GM03348 (cell line): Measurements from ENCODE around the gene TNS3.

Experiments
- DNase-seq: peaks from one replicate; pipeline ENCODE4 v3.0.0; 2012; ENCODE audit warnings: low spot score

Gene TNS3

DNA sequence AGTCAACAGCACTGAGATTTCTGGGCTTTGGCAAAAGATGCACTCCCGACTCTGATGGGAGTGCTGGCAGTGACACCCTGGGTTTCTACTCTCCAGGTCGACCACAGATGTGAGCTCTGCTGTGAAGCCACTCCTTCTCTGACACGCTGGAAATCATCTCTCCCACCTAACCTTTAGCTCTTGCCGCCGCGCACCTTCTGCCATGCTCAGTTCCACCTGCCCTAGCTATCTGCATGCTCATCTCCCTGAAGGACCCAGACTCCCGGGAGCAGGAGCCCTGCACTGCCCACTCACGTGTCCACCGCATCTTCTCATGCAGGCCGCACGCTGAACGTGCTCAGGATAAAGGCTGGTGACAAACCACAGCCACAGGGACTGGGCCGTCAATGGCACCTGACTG lies 174.8 kb downstream of the TNS3 start:
- DNase-seq = no peak

DNA sequence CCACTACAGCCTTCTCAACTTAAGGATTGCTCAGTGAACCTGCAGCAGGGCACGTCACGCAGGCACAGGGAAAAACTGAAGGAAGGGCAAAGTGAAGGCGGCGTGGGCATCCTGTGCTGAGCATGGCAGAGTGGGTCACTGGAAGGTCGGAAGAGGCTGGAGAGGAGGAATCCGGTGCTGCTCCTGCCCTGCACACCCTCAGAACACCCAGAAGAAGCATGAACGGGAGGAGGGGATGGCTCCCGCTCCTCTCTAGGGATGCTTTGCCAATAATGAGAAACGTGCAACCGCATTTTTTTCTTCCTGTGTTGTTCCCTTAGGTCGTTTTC lies 175.1 kb downstream of the TNS3 start:
- no peak for DNase-seq

DNA sequence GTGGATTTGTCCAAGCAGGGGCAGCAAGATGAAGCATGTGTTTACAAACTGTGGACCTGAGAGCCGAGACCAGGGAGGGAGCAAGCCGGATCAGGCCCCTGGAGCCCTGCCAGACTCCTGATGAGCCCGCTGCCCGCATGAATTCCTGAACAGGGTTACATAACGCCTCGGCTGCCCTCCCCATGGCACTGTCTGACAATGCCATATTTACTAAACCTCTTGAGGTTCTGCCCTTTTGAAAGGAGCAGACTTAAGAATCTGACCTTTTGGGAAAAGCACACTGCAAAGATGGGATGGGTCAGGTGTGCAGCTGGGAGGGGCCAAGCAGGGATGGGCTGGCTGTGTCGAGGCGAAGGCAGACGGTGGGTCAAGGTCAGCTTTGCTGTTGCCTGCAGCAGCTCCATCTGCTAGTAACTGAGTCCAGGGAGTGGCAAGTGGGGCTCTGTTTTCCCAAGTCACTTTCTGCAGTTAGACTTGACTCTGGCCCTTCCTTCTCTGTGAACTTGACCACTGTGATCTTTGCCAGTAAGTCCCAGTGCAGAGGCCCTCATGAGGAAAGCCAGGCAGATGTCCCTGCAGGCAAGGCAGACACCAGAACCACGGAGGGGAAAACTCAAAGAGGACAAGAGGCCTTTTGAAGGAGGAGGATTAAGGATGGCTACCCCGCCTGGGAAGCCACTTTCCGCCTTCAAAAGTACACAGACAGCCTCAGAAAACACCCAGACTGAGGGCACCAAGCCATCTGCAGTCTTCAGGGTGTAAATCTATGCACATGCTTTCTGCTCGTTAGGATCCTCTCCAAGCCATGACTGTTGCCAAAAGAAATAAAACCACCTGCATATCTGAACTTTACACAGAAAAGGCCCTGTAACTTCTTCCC lies 175.8 kb downstream of the TNS3 start:
- DNase-seq = peak; percentile 63

DNA sequence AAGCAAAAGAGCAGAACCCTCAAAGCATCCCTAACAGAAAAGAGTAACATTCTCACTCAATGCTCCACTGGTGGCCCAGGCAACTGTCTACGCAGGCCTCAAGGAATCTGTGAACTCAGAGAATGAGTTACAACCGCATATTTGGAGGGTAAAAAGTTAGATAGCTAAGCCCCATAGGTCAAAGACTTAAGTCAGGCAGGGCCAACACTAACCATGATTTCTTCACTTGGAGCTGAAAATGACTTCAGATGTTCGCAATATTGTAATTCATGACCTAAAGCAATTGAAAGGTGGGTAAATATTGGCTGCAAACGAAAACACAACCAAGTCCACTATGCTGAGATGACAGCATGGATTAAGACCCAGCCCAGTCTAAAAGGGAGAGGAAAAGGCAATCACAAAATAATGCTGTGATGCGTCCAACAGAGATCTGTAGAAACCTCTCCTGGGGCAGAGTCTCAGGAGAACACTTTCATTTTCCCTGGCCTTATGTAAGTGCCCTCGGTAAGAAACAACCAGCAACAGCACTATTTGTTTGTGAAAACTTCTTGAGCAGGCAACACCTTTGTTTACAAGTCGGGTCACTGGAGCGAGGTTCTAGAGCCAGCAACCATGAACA lies 176.5 kb downstream of the TNS3 start:
- no peak for DNase-seq

DNA sequence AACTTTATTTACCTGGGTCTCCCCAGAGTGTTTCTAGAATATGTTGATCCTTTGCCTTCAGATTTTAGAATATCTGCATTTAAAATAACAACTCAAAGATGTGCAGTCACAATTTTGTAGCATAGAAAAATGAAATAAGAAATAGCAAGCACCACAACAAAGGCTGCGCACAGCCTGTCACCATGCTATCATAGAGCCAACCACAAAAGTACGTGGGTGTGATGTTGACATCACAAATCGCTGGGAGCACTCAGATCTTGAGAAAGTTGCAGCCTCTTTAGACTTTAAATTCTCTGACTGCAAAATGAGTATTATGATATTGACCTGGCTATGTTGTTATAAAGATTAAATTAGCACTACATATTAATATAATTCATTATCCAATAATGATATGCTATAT lies 177.9 kb downstream of the TNS3 start:
- DNase-seq = no peak

DNA sequence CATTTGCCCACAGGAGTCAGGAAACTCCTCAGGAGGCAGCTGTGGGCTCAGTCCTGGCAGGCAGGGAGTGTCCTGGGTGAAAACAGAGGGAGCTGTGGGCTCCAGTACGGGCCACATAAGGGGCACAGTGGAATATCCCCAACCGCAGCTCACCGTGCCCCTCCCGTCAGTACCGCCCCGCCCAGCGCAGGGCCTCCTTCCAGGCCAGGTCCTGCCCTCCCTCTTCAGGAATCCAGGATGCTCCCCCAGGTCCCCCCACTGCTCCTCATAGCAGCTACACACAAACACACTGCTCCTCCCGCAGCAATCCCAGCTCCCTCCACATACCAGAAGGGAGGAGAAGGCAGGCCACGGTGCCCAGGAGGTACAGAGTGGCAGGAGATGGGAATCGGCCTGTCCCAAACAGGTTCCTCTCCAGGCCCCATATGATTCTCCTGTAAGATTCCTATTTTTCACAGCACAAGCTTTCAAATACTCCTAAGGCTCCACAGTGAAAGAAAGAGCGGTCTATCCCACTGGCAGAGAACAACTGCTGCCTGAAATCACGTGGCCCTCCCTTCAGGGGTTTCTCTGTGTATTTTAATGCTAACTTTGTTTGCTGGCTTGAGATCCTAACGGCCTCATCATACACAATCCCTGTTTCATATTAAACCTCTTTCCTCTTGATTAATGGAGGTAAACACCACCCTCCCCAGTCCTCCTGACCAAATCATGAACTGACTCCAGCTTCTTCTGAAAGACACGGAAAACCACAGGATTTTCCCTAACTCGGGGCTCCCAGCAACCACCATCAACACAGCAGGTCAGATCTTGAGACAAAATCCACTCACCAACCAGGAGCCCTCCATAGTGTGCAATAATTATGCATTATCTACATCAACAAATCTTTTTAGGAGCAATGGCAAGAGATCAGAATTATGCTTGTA lies 178.7 kb downstream of the TNS3 start:
- DNase-seq = no peak

DNA sequence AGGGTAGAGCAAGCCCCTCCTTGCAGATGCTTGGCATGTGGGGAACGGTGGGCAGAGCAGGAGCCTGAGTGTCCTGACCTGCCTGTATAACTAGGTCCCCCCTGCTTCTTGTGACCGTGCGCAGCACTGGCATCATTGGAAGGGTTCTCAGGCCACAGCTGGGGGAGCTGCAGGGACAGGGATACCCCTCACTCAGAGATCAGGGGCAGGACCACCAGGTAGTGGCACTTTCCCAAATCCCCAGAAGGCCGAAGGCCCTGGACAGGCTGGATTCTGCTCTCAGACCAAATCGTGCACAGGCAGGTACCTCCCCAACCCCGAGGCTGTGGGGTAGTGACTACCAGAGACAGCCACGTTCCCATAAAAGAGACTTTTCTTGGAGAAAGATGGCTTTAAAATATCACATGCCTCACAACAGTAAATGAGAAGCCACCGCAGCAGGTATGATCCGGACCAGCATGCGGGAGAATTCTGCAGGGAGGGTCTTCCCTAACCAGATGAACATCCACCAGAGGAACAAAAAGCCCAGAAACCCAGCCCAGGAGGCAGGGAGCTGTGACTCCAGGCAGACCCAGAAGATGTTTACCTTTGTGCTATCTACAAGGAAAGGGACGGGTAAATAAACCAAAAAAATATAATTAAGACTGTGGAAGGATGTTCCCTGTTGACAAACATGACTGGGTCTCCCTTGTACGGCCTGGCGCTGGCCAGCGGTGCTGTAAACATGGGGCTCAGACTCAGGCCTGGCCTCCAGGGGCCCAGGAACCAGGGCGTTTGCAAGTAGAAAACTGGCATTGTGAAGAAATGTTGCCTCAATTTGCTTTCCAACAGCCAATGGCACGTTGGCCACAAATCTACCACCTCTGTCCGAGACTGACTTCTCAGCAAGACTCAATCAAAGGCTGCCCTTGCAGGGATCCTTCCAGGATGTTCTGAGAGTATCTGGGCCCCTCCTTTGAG lies 180.0 kb downstream of the TNS3 start:
- DNase-seq = no peak

DNA sequence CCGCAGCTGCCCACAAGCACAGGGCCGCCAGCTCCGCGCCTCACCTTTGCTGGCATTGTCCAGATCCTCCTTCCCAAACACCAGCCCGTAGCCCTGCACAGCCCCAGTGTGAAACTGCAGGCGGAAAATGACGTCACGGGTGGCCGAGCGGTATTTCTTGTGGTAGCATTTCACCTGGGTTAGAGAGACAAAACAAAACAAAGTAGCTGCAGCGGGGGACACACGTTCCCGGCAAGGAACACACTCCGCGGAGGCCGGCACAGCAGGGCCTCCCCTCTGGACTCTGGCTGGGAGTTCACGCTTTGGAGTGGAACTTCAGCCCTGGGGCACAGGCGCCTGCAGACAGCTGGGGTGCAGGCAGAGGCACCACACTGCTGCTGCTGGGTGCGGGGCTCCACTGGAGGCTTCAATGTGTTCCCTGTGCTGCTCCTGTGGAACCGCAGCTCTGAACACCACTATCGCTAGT lies 181.1 kb downstream of the TNS3 start:
- no peak for DNase-seq

DNA sequence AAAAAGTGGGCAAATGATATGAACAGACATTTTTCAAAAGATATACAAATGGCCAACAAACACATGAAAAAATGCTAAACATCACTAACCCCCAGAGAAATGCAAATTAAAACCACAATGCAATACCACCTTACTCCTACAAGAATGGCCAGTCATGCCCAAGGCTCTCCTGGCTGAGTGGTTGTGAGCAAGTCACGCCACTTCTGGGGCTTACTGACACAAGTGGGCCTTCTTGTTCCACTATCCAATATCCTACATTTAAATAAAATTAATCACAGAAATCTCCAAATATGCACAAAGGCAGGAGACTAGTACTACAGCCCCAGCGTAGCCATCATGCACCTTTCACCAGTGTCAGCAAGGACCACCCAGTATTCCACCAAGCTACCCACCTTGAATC lies 181.9 kb downstream of the TNS3 start:
- no peak for DNase-seq

DNA sequence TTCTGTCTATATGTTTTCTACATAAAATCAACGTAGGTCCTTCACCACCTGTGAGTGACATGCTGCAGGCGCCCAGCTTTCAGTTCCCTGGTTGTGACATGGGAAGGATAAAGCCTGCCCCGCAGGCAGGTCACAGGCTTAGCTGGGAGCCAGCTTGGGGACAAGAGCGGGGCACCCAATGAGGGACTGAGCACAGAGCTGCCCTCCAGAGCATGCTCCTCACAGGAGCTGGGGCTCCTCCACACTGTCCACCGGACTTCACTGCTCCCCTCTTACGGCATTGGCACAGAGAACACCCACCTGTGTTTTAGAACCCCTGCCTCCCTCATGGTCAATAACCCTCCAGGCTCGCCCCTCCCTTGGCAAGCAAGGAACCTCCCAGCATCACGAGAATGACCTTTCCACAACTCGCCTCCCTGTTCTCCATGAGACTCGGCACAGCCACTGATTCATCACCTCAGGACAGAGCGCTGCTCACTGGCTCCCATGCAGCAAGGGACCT lies 187.1 kb downstream of the TNS3 start:
- DNase-seq = no peak

DNA sequence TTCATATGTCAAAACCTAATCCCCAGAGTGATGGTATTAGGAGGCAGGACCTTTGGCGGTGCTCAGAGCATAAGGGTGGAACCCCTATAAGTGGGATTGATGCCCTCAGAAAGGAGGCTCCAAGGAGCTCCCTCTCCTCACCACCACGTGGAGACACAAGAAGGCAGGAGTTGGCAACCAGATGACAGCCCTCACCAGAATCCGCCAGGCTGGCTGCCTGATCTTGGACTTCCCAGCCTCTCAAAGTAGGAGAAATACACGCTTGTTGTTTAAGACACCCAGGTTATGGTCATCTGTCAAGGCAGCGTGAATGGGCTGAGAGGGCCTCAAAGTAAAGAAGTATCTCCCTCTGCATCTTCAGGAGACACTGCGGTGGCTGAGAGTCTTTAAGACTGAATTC lies 187.7 kb downstream of the TNS3 start:
- no peak for DNase-seq

DNA sequence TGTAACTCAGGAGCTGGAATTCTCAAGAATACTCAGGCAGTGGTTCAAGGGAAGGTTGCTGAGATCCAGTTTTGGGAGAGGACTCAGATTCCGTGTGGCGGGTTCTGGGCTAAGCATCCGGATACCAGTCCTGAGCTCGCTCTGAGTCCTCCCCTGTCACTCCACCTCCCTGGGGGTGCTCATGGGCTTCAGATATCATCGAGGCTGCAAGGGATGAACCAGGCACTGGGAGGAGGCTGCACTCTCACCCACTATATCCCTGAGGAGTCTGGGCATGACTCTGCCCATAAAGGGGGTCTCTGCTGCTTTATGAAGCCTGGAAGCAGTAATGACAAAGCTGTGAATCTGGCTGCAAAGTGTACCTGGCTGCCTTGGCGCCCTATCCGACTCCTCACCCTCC lies 188.5 kb downstream of the TNS3 start:
- no peak for DNase-seq

DNA sequence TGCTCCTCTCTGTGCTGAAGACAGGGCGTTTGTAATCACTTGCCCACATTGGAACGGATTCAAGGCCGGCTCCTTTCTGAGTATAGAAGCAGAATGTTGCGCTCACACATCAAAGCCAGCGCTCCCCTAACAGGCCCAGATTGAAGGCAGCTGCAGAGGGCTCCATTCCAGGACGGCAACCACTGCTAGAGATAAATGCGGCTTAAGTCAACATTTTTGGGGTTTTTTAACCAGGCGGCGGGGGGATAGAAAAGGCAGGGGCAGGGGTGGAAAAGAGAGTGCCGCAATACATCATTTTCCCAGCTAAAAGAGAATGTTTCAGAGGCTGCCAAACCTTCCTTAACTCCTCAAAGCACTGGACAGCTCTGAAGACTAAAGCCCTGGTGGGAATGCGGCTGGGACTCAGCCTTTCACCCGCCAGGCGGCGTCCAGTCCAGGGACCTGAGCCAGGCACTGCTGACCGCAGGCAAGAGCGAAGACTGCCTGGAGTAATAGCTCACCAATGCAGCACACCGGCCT lies 189.6 kb downstream of the TNS3 start:
- peak; percentile 93 for DNase-seq

DNA sequence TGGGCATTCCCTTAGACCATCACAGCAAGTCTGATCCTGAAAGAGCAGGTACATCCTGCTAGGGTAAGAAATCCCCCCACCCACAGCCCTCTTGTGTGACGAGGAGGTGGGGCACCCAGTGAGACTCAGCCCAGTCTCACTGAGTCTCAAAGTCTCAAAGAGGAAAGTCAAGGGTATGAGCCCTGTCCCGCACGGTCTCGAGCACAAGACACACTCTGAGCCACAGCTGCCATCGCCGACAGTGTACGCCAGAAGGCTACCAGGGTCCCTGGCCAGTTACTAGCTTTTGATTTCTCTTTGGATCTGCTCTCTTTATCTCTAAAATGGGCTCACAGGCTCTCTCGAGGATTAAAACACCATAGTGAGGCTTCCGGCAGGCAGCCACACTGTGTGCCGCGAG lies 190.2 kb downstream of the TNS3 start:
- DNase-seq = no peak

DNA sequence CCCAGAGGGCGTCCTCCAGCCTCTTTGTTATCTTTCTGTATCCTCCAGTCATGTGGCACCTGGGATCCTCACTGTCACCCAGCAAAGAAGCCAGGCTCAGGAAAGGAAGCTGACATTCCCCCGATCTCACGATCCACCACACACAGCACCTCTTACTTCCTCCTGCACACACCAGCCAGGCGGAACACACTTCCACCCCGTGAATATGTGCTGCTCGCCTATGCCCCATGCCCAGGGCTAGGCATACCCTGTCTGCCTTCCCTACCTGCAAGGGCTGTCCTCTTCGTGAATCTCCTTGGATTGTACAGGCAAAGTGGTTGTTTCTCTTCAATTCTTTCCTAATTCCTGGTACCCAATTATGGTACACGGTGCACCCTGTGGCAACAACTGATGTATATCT lies 191.0 kb downstream of the TNS3 start:
- DNase-seq = no peak

DNA sequence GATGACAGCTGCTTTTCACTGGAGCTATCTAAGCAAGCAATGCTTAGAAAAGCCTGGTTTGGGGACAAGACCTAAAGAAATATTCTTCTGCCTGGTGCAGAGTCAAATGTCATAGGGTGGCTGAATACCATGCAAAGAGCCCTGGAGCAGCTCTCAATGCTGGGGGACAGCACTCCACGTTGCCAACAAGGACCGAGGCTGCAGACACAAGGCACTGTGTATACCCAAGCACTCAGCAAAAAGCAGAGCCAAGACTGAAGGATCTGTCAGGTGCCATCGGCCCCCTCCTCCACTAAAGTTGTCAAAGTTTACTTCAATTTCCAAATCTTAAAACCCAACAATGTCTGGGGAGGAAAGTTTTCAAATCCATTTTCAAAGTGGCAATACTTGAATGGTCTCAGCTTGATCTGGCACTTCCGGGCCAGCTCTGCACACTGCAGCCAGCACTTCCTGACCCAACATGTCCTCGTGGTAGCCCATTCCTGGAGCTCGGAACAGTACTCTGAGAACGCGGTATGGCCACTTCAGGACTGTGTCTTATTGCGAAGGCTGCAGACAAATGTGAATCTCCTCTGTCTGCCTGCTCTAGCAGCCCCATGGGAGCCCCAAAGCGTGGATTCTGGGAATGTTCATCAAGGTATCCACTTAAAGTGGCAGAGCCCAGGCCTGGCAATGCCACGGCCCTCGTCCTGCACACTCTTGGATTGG lies 191.8 kb downstream of the TNS3 start:
- no peak for DNase-seq

DNA sequence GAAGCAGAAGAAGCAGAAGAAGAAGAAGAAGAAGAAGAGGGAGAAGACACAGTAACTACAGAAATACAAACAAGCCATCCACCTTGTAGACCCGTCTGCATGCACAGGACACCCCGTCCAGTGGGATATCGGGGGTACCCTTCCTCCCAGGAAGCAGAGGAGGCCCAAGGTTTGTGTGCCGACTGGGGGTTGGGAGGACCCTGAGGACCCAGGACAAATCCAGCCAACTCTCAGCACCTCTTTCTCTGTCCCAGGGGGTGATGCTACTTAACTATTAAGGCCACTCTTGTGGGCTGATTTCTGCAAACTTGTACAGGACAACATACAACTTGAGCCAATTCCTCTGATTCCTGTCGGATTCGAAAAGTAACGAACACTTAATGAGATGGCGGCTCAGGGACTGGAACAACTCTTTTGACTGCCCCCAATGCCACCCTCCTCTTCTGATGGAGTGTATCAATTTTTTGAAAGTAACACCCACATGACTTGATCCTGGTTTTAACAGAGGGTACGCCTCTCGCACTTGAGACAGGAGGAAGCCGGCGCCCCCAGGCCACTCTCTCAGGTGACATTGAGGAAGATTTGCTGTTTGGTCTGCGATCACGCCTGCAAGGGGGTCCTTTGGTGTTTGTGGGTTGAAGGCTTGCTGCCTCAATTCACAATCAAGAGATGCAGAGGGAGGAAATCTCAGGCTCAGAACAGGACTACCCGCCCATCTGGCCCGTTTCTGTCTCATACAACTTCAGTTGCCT lies 192.6 kb downstream of the TNS3 start:
- DNase-seq = no peak

DNA sequence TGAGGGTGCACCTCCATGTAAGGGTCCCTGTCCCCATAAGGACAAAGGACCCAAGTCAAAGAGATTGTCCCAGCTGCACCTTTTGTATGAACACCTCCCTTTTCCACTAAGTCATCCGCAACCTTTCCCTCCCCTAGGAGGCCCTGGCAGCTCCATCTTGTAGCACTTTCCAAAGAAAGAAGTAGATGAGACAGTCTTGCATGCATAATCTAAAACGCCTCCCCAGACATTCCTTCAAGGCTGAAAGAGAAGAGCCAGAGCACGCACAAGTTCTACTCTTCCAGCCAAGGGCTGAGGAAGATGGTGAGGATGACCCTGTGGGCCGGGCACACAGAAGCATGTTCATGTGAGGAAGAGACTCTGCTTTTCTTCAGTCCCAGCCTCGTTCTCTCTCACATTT lies 194.4 kb downstream of the TNS3 start:
- DNase-seq = no peak

DNA sequence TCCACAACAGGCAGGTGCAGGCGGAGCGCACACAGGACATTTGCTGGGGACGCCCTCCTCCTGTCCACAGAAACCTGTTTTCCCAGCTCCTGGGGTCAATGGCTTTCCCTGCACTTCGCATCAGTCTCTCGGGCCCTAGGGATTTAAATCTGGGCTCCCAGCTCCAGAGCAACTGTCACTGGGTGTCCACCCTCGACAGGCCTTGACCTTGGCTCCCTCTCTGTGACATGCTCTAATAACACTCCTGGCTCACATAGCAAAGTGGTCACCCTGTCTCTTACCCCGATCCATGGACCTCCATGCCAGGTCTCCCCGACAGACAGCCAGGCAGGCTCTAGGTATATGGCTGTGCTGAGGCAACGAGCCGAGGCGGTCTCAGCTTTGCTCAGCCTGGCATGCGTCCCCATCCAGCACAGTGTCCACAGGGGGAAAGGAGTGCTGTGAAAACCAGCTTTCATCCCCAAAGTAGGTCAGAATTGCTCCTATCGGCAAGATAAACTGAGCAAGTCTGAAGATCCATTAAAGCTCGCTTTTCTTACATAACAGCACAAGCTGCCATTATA lies 195.6 kb downstream of the TNS3 start:
- no peak for DNase-seq
